HL-60/S4 (cell line): ENCODE measurements around the gene ANKS1B.
"Not testable (repeated sequence)": the region's sequence is repeated elsewhere in the genome, so short reads cannot be mapped to it uniquely, and the experiment has no call there.

Experiments used
- in situ Hi-C: fragments of 300-500 bp; cut with MboI; formaldehyde crosslinking; loops from 2 replicates; pipeline ENCODE4 v1.14.3; 2022; ENCODE audit warnings: low sequenced_read_pairs

ANKS1B gene

GRCh38 chr12:99302874-99303273 is 681.9 kb downstream of the ANKS1B start:
- in situ Hi-C loops: no loop called here

- in situ Hi-C loops: no loop called here
Observed at GRCh38 chr12:99287136-99287535, 697.6 kb downstream of the ANKS1B start.

- in situ Hi-C loops: no loop called here
Observed at GRCh38 chr12:99284161-99284560, 700.6 kb downstream of the ANKS1B start.

- in situ Hi-C loops: no loop called here
Observed at GRCh38 chr12:99282624-99283023, 702.1 kb downstream of the ANKS1B start.

GRCh38 chr12:99282086-99282485 is 702.6 kb downstream of the ANKS1B start:
- in situ Hi-C loops: no loop called here

- in situ Hi-C loops: no loop called here
Observed at GRCh38 chr12:99281277-99281676, 703.5 kb downstream of the ANKS1B start.

- in situ Hi-C loops: no loop called here
Observed at GRCh38 chr12:99278899-99279298, 705.8 kb downstream of the ANKS1B start.

GRCh38 chr12:99277591-99278379 is 707.0 kb downstream of the ANKS1B start:
- in situ Hi-C loops: no loop called here

- in situ Hi-C loops: no loop called here
Observed at GRCh38 chr12:99271071-99271470, 713.7 kb downstream of the ANKS1B start.

GRCh38 chr12:99267038-99267437 is 717.7 kb downstream of the ANKS1B start:
- in situ Hi-C loops: no loop called here

GRCh38 chr12:99265648-99266047 is 719.1 kb downstream of the ANKS1B start:
- in situ Hi-C loops: no loop called here

GRCh38 chr12:99261256-99261655 is 723.5 kb downstream of the ANKS1B start:
- in situ Hi-C loops: no loop called here

GRCh38 chr12:99260456-99260996 is 724.2 kb downstream of the ANKS1B start:
- in situ Hi-C loops: no loop called here

GRCh38 chr12:99259040-99259934 is 725.4 kb downstream of the ANKS1B start:
- in situ Hi-C loops: no loop called here

- in situ Hi-C loops: no loop called here
Observed at GRCh38 chr12:99257672-99258071, 727.1 kb downstream of the ANKS1B start.

- in situ Hi-C loops: no loop called here
Observed at GRCh38 chr12:99253068-99253467, 731.7 kb downstream of the ANKS1B start.

- in situ Hi-C loops: no loop called here
Observed at GRCh38 chr12:99250091-99250490, 734.6 kb downstream of the ANKS1B start.

- in situ Hi-C loops: no loop called here
Observed at GRCh38 chr12:99249543-99249942, 735.2 kb downstream of the ANKS1B start.

- in situ Hi-C loops: not testable (repeated sequence)
Observed at GRCh38 chr12:99237907-99238538, 746.7 kb downstream of the ANKS1B start.

GRCh38 chr12:99235381-99235780 is 749.4 kb downstream of the ANKS1B start:
- in situ Hi-C loops: no loop called here

- in situ Hi-C loops: no loop called here
Observed at GRCh38 chr12:99234702-99235101, 750.0 kb downstream of the ANKS1B start.
